Skeletal muscle cell (primary cell): ENCODE measurements around the gene ITGB7.
A peak's percentile ranks its signal among the peaks of the same experiment; 100 is the strongest.
"Not testable (repeated sequence)": the region's sequence is repeated elsewhere in the genome, so short reads cannot be mapped to it uniquely, and the experiment has no call there.

Experiments used
- DNase-seq: peaks from one replicate; pipeline ENCODE4 v3.0.0-alpha.2; 2010; ENCODE audit warnings: low read depth
- H3K4me3 ChIP-seq: 2 replicates; pipeline ENCODE4 v1.5.1; 2011; ENCODE audit warnings: low read depth, mild to moderate bottlenecking, control low read depth, low read length, moderate library complexity

Gene ITGB7

DNA sequence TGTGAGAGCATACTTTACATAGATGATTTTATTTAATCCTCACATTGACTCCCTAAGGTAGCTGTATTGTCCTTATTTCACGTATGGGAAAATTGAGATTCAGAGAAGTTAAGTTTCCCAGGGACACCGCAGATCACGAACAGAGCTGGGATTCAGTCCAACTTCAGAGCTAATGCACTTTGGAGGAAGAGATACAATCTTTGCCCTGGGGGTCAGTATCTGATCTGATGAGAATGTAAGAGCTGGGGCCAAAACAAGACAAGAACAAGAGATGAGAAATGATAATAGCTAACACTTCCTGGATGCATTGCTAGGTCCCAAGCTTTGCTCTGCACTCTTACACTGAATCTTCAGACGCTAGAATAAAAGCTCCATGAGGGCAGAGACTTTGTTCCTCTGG, 20.3 kb downstream of the ITGB7 start:
- DNase-seq: no peak
- H3K4me3 ChIP-seq: no peak overlapping the region

DNA sequence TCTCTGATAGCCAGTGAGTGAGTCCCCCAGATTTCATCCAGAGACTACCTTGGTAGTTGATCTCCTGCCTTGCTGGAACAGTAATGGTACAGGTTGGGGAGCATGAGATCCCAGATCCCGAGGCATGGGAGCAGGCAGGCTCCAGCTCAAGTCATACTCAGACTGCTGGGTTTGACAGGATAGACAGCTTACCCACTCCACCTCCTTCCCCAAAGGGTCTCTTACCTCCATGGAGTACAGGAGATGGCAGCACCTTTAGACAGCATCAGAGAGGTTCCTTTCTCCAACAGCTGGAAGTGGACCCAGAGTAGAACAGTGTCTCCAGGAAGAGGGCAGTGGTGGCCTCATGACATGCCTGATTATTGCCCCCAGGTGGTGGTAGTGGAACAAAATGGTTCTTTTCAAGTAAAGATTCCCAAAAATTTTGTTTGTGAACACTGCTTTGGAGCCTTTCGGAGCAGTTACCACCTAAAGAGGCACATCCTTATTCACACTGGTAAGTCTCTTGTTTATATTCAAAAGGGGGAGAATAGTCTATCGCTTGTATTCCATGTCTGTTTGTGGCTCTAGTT, 21.4 kb downstream of the ITGB7 start:
- no peak overlapping the region for H3K4me3 ChIP-seq
- DNase-seq: no peak

DNA sequence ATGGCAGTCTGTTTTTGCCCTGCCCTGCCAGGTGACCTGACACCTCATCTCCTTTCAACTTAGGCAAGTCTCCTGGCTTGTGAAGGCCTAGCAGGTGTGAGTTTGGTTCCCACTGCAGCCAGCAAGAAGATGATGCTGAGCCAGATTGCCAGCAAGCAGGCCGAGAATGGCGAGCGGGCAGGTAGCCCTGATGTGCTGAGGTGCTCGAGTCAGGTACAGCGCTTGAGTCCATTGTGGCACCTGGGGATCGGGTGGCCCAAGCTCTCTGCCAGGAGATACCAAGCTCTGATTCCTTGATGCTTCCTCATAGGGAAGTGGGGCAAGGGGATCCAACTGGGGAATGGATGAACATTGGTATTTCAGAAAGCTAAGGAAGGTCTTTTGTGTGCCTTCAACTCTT, 22.2 kb downstream of the ITGB7 start:
- no peak for DNase-seq
- no peak overlapping the region for H3K4me3 ChIP-seq

DNA sequence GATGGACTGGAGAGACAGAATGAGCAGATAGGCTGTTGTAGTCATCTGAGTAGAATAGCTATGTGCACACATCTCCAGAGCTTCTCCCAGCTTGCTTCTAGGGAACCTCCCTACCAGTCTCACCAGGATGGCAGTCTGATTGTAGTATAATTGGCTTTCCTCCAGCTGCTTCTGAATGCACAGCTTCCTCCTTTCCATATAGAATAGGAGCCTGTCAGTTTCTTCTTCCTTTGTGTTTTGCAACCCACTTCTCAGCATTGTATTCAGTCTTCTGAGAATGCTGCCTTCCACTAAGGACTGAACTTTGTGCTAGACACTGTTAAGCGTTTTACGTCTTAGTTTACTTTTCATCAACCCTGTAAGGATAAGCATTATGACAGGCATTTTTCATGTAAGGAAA, 24.1 kb downstream of the ITGB7 start:
- DNase-seq: no peak
- H3K4me3 ChIP-seq: no peak overlapping the region

DNA sequence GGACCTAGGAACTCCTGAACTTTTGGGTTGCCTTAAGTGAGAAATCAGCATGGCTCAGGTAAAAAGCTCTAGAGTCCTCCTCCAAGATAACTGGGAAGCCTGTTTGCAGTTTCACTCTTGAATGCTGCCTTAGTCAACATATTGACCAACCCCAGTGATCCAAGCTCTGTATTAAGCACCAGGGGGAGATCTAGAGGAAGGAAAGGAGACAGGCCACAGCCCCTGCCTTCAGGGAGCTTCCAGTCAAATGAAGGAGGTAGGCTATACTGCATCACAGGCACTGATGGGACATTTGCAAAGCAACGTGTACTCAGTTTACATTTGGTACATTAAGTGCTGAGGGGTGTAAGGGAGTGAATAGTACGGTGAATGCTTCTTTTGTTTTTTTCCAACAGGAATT, 25.1 kb downstream of the ITGB7 start:
- DNase-seq: no peak
- peak overlapping the region; percentile 63 for H3K4me3 ChIP-seq

DNA sequence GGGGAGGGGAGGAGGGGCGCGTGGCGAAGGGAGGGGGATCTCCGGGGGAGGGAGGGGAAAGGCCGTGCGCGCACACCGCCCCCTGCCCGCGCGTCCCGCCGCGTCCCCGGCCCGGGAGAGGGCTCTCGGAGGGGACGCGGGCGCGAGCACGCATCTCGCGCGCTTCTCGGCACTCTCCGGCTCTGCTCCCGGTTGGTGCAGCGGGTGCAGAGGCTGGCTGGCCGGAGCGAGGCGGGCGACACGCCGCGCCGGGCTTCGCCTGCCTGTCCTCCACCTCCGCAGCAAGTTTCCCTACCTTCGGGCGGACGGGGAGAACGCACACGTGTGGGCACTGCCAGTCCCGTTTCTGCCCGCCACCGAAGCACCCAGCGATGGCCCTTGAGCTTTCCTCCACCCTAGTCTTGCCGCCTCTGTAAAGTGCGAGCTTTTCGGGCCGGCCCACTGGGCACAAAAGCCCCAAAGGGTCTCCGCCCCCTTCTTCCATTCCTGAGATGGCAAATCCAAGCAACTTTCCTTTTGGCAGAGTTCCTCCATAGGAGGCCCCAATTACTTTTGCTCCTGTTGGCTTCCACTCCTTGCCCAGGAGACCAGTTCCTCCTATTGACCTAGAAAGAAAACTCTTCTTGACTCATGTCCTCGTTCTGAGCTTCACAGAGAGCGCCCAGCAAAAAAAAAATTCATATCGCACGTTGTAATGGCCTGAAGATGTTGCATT, 26.0 kb downstream of the ITGB7 start:
- no peak for DNase-seq
- H3K4me3 ChIP-seq: peak overlapping the region; percentile 63

DNA sequence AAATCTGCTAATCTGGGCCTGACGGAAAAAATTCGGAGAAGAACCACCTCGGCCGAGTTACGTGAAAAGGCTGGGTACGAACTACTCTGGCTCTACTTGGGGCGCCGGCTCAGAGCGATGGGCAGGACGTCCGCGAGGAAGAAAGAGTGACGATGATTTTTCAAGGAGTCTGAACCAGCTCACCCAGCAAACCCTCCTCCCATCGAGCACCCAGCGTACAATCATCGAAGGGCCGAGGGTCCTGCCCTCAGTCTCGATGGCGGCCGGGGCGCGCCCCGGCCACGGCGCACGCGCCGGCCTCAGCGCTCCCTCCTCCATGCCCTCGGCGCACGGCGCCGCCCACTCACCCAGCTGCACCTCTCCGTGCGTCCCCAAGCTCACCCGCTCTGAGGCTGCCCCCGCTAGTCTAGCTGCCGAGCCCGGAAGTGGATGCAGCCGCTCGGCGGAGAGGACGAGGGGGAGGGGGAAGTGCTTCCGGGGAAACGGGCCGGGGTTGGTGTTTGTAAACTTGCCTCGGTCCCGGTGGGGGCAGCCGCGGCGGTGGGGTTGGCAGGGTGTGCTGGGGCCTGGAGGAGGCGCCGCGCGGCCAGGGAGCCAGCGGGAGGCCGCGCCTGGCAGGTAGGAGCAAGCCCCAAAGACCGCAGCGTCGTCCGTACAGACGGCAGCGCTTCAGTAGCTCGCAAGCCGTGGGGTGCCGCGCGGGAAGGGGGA, 26.7 kb downstream of the ITGB7 start, which contains the start of the genes CSAD and ZNF740:
TSS of gene CSAD (minus strand) at position 706 of the 711 bp plus-strand sequence. CDS start 7,455 bp downstream, outside the sequence.
TSS of gene ZNF740 (plus strand) at position 503 of the 711 bp plus-strand sequence. CDS start 1,262 bp downstream, outside the sequence.
- DNase-seq: peak; percentile 90
- H3K4me3 ChIP-seq: peak within 1 kb of the TSS; percentile 63

DNA sequence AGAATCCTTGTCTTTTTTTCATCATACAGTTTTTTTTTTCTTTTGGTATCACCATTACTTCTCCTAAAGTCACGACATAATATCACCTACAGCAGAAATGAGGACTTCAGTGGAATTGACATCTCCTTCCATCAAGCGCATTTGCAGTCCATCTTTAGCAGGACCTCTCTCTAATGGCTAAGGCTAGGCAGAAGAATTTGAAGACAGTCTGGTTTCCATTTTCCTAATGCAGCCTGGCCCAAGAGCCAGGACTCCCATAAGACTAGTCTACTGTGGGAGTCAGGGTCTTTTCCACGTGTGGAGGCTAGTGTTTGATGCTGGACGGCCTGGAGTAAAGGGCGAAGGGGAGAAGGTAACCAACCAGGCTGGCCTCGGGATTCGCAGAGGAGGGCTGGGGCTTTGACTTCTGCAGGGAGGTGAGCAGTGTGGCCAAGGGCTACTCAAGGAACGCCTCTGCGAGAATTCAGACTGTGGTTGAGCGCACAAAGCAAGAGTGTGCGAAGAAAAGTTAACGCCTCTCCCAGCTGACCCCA, 27.3 kb downstream of the ITGB7 start:
- peak overlapping the region; percentile 63 for H3K4me3 ChIP-seq
- no peak for DNase-seq

DNA sequence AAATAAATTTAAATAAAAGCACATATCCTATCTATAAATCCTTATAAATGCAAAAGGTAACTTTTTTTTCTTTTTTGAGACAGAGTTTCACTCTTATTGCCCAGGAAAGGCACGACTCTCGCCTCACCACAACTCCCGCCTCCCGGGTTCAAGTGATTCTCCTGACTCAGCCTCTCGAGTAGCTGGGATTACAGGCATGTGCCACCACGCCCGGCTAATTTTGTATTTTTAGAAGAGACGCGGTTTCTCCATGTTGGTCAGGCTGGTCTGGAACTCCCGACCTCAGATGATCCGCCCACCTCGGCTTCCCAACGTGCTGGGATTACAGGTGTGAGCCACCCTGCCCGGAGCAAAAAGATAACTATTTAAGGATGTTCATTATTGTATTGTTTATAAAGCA, 28.2 kb downstream of the ITGB7 start:
- not testable (repeated sequence) for DNase-seq

DNA sequence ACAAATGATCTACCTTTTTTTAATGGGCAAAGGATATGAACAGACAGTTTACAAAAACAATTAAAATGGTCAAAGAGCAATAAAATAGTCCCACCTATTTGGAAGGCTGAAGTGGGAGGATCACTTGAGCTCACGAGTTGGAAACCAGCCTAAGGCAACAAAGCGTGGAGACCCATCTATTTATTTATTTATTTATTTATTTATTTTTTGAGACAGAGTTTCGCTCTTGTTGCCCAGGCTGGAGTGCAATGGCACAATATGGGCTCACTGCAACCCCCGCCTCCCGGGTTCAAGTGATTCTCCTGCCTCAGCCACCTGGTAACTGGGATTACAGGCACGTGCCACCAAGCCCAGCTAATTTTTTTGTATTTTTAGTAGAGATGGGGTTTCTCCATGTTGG, 29.6 kb downstream of the ITGB7 start:
- not testable (repeated sequence) for DNase-seq

More for the DNA sequence above, 28.2 kb downstream of the ITGB7 start:
- not testable (repeated sequence) for H3K4me3 ChIP-seq

DNA sequence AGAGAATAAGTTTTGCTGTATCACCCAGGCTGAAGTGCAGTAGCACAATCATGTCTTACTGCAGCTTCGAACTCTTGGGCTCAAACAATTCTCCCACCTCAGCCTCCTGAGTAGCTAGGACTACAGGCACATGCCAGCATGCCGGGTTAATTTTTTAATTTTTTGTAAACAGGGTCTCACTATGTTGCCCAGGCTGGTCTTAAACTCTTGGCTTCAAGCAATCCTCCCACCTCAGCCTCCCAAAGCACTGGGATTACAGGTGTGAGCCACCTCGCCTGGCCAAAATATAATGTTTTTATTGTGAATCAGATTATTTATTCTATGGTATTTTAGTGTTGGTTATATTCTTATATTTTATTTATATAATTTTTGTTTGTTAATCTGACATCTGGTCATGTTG, 30.3 kb downstream of the ITGB7 start:
- no peak overlapping the region for H3K4me3 ChIP-seq
- DNase-seq: no peak

More for the DNA sequence above, 29.6 kb downstream of the ITGB7 start:
- not testable (repeated sequence) for H3K4me3 ChIP-seq

DNA sequence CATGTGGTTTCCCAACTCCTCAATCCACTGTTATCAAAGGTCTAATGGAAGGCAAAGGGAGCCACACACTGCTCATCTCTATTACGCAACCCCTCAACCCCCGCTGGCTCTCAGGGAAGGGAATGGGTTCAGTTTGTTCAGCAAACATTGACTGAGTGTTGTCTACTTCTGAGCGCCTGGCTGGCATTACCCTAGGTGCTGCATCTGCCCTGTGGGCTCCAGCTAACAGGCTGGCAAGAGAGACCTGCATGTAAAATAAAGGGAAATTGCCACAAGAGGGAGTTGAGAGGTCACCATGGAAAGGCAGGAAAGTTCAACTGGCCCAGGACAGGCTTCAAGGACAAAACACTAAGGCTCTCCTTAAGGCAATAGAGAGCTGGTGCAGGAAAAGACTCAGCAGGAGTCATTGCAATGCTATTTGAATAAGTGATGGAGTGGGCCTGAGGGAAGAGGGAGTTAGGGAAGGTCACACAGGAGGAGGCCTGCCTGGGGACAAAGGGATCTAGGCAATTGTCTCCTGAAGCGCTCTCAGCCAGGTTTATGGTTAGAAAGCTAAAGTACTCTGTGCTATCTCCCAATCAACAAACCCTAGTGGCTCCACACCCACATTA, 32.1 kb downstream of the ITGB7 start:
- no peak for DNase-seq
- H3K4me3 ChIP-seq: no peak overlapping the region

DNA sequence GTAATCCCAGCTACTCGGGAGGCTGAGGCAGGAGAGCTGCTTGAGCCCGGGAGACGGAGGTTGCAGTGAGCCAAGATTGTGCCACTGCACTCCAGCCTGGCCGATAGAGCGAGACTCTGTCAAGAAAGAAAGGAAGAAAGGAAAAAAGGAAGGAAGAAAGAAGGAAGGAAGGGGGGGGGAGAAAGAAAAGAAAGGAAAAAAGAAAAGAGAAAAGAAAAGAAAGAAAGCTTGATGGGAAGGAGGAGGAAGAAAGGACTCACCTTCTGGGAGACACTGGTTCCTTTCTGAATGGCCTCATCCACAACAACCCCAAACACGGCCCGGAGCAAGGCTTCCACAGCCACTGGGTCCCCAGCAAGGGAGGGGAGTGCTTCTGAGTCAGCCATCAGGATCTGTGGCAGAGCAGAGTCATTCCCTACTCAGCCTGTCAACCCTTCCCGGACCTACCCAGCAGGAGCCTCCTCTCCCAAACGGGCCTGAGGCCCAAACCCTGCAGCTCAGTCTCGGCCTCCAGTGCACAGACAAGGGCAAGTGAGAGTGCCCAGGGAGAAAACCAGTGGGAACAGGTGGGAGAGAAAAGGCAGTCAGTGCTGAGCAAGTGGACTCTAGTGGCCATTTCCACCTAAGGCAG, 33.9 kb downstream of the ITGB7 start:
- no peak for DNase-seq

DNA sequence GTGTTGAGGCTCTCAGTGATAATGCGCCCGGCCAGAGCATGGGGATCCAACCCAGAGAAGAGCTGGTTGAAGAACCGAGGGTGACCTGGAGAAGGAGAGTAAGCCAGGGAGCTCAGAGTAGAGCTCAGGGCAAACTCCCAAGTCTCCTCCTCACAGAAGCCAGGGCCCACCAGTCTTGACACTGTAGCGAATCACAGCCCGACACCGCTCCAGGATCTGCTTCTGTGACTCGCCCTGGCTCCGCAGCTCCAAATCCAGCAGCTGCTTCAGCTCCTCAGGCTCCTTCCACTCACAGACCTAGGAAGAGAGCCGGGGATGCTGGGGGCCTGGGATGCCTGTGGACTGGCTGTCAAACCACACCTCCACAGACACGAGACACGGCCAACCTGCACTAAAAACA, 34.7 kb downstream of the ITGB7 start:
- DNase-seq: no peak

More for the DNA sequence above, 33.9 kb downstream of the ITGB7 start:
- H3K4me3 ChIP-seq: no peak overlapping the region

DNA sequence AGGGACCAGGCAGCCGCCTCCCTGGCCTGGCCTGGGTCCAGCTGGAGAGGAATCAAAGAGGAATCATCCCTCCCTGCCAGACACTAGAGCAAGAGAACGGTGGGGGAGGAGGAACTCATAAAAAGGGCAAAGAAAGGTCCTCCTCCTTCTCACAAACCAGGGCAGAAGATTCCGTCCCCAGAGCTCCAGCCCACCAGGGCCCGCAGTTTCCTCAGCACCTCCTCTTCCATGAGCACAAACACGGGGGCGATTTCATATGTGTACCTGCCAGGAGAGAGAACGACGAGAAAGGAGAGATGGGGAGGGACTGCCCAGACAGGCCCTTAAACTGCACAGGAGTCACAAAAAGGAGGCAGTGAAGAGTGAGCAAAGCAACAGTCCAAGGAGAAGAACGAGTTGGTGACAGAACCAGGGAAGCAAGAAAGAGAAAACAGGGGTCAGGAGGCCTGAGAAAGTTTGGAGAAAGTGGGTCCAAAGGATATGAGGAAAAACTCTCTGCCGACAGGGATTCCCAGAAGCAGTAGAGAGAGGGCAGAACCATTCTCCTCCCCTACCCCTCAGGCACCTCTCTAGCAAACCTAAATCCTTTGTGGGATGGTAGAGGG, 35.2 kb downstream of the ITGB7 start:
- H3K4me3 ChIP-seq: no peak overlapping the region
- DNase-seq: no peak

More for the DNA sequence above, 34.7 kb downstream of the ITGB7 start:
- no peak overlapping the region for H3K4me3 ChIP-seq

DNA sequence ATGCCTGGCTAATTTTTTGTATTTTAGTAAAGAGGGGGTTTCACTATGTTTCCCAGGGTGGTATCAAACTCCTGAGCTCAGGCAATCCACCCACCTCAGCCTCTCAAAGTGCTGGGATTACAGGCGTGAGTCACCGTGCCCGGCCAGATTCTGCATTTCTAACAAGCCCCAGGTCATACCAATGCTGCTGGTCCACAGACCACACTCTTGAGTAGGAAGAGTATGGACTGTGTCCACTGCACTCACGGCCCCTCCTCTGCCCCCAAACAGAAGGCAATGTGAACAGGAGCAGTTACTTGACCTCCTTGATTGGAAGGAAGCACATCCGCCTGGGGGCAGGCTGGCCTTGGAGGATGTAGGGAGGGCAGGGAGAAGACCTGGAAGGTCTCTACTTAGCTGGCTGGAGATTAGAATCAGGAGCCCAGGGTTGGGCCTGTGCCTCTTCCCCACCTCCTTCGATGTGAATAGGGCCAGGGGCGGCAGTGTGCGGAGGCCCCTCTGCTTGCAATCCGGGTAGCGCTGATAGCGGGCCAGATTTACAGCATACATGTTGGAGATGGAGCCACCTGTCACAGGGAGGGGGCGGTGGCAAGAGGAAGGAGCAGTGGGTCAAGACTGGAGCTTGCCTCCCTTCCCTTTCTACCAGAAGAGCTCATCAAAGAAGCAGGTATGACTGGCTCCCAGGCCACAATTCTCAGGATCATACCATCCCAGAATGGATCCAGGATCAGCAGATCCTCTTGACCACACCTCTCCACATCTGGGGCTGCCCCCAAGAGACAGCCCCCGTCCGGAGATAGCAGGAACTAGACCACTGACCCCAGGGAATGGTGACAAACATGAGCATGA, 36.0 kb downstream of the ITGB7 start:
- H3K4me3 ChIP-seq: no peak overlapping the region
- no peak for DNase-seq

DNA sequence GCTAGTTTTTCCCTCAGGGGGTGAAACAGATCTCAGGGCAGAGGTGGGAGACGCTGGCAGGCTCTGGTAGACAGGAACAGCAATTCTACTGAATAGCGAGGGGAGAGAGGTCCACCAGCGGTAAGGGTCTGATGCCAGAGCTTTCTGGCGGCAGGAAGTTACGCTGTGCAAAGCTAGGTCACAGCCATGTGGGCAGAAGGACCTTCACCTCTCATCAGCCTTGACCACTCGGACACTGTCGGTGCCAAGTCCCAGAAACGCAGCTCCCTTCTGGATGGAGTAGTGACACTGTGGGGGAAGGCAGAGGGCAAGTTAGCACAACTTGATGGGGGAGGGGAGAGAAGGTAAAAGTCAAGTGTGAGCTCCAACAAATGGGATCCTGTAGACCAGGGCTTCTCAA, 36.8 kb downstream of the ITGB7 start:
- DNase-seq: no peak
- H3K4me3 ChIP-seq: no peak overlapping the region

DNA sequence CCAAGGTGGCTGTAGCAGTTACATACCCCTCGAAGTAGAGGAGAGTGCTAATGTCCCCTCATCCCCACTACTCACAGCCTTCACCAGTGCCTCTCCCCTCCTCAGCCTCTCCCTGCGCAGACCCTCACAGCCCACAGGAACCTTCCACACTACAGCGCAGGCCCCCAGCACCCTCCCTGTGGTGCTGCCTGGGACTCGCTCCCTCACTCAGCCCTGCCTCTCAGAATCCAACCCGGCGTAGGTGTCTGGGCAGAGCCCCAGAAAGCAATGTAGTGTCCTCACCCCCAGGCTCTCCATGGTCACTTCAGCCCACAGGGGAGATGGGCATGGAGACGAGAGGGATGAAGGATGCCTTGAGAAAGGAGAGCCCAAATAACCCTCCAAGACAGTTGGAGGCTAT, 37.4 kb downstream of the ITGB7 start:
- H3K4me3 ChIP-seq: no peak overlapping the region
- DNase-seq: no peak
